Neural progenitor cell (in vitro differentiated cells): ENCODE results near the gene TLE5. TPM values are rescaled to one million over a fixed set of nuclear protein-coding genes. Genes with fewer than 3 reads are reported as not detected.

ENCODE experiments used
- DNase-seq: peaks from one replicate; pipeline ENCODE4 v3.0.0-alpha.2; 2016; ENCODE audit warnings: low spot score
- H2AFZ ChIP-seq: fragments of 200-600 bp; sonication (generic); replicated peaks from 2 replicates; pipeline ENCODE4 v1.6.1; 2016; ENCODE audit warnings: antibody characterized with exemption
- H3F3A ChIP-seq: fragments of 200-600 bp; sonication (generic); 2 replicates; pipeline ENCODE4 v1.6.1; 2016; ENCODE audit warnings: antibody characterized with exemption, low read depth
- H3K27ac ChIP-seq: fragments of 200-600 bp; sonication (generic); 2 replicates; pipeline ENCODE4 v1.5.1; 2016; ENCODE audit warnings: mild to moderate bottlenecking
- H3K27me3 ChIP-seq: fragments of 200-600 bp; sonication (generic); 2 replicates; pipeline ENCODE4 v1.6.1; 2016; ENCODE audit warnings: mild to moderate bottlenecking, moderate library complexity
- H3K36me3 ChIP-seq: fragments of 200-600 bp; sonication (generic); 2 replicates; pipeline ENCODE4 v1.5.1; 2016
- H3K4me1 ChIP-seq: fragments of 200-600 bp; sonication (generic); 2 replicates; pipeline ENCODE4 v1.6.1; 2016; ENCODE audit warnings: mixed run types
- H3K4me2 ChIP-seq: fragments of 200-600 bp; sonication (generic); 2 replicates; pipeline ENCODE4 v1.6.1; 2016
- H3K4me3 ChIP-seq: fragments of 200-600 bp; sonication (generic); 2 replicates; pipeline ENCODE4 v1.5.1; 2016
- H3K79me2 ChIP-seq: fragments of 200-600 bp; sonication (generic); 2 replicates; pipeline ENCODE4 v1.6.1; 2016; ENCODE audit warnings: low read depth
- H3K9ac ChIP-seq: fragments of 200-600 bp; sonication (generic); 2 replicates; pipeline ENCODE4 v1.6.1; 2016
- H3K9me3 ChIP-seq: fragments of 200-600 bp; sonication (generic); 2 replicates; pipeline ENCODE4 v1.5.1; 2016; ENCODE audit warnings: low read depth
- H4K20me1 ChIP-seq: fragments of 200-600 bp; sonication (generic); 2 replicates; pipeline ENCODE4 v1.6.1; 2016; ENCODE audit warnings: low read depth
- H3K27ac Mint-ChIP-seq: 3 replicates; pipeline ENCODE4 v1.8.0; 2021; ENCODE audit warnings: mixed read lengths
- H3K27me3 Mint-ChIP-seq: 2 replicates; pipeline ENCODE4 v1.8.0; 2022; ENCODE audit warnings: low read depth, mild to moderate bottlenecking, inconsistent platforms, moderate library complexity, mixed read lengths; ENCODE audit not compliant: insufficient read depth
- H3K36me3 Mint-ChIP-seq: 3 replicates; pipeline ENCODE4 v1.8.0; 2021; ENCODE audit warnings: mixed read lengths
- H3K4me1 Mint-ChIP-seq: 3 replicates; pipeline ENCODE4 v1.8.0; 2021; ENCODE audit warnings: mixed read lengths
- H3K4me3 Mint-ChIP-seq: 3 replicates; pipeline ENCODE4 v1.8.0; 2021; ENCODE audit warnings: mild to moderate bottlenecking, moderate library complexity, mixed read lengths
- H3K9me3 Mint-ChIP-seq: 3 replicates; pipeline ENCODE4 v1.8.0; 2020; ENCODE audit warnings: mixed read lengths
- EZH2 ChIP-seq: fragments of 200-600 bp; sonication (generic); IDR thresholded peaks from 2 replicates; pipeline ENCODE4 v1.6.1; 2017; ENCODE audit warnings: antibody characterized with exemption, mild to moderate bottlenecking, moderate library complexity
- EZH2phosphoT487 ChIP-seq: fragments of 200-600 bp; sonication (generic); IDR thresholded peaks from 2 replicates; pipeline ENCODE4 v1.6.1; 2017; ENCODE audit warnings: antibody characterized with exemption
- total RNA-seq: library from RNA; depleted of rRNA; stranded (reverse); fragments of >200 nt; gene quantifications from 2 replicates; pipeline ENCODE4 v1.2.3, GENCODE V29; 2015; ENCODE audit warnings: low replicate concordance
- TF ChIP-seq, protein P1 (sequence below): fragments of 200-600 bp; sonication (generic); IDR thresholded peaks from 2 replicates; pipeline ENCODE4 v1.5.1; 2017; ENCODE audit warnings: antibody characterized with exemption, mild to moderate bottlenecking

Gene TLE5
- total RNA-seq, 1 donor from 2014 or later = 54.6 TPM

DNA sequence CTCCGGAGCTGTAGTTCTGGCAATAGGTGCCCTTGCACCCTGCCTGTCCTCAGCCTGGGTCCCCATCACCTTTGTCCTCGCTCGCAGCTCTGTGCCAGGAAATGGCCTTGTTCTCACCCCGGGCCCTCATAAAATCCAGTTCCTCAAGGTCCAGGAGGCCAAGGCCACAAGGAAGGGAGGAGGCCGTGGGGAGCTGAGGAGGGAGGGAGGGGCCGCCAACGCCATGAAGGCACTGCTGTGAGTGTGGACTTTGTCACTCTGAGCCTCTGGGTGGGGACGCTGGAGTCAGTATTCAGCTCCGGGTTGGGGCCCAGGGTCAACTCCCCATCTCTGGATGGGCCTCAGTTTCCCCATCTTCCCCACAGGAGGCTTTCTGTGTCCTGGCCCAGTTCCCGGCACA lies 22.6 kb upstream of the TLE5 start:
- DNase-seq = no peak
- Histone ChIP-seq H3K9ac (no peak overlapping the region), H3K27me3 (no peaks in the 10 kb centered on the region), H3F3A (no peaks in the 10 kb centered on the region), H3K4me3 (no peak overlapping the region), H3K27ac (no peak overlapping the region), H2AFZ (no peak overlapping the region), H3K9me3 (no peaks in the 10 kb centered on the region), H3K79me2 (no peaks in the 10 kb centered on the region), H3K36me3 (no peaks in the 10 kb centered on the region), H3K4me2 (no peak overlapping the region), H4K20me1 (no peaks in the 10 kb centered on the region), H3K4me1 (no peaks in the 10 kb centered on the region)
- peaks cover 2% of the 10 kb centered on the region for H3K27me3 Mint-ChIP-seq
- no peaks in the 10 kb centered on the region for H3K4me1 Mint-ChIP-seq
- H3K27ac Mint-ChIP-seq = no peak overlapping the region
- H3K9me3 Mint-ChIP-seq = no peaks in the 10 kb centered on the region
- no peak for TF ChIP-seq EZH2
- TF ChIP-seq, protein P1, sequence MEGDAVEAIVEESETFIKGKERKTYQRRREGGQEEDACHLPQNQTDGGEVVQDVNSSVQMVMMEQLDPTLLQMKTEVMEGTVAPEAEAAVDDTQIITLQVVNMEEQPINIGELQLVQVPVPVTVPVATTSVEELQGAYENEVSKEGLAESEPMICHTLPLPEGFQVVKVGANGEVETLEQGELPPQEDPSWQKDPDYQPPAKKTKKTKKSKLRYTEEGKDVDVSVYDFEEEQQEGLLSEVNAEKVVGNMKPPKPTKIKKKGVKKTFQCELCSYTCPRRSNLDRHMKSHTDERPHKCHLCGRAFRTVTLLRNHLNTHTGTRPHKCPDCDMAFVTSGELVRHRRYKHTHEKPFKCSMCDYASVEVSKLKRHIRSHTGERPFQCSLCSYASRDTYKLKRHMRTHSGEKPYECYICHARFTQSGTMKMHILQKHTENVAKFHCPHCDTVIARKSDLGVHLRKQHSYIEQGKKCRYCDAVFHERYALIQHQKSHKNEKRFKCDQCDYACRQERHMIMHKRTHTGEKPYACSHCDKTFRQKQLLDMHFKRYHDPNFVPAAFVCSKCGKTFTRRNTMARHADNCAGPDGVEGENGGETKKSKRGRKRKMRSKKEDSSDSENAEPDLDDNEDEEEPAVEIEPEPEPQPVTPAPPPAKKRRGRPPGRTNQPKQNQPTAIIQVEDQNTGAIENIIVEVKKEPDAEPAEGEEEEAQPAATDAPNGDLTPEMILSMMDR = no peak
- no peak for TF ChIP-seq EZH2phosphoT487
- H3K4me3 Mint-ChIP-seq = no peak overlapping the region
- no peaks in the 10 kb centered on the region for H3K36me3 Mint-ChIP-seq

DNA sequence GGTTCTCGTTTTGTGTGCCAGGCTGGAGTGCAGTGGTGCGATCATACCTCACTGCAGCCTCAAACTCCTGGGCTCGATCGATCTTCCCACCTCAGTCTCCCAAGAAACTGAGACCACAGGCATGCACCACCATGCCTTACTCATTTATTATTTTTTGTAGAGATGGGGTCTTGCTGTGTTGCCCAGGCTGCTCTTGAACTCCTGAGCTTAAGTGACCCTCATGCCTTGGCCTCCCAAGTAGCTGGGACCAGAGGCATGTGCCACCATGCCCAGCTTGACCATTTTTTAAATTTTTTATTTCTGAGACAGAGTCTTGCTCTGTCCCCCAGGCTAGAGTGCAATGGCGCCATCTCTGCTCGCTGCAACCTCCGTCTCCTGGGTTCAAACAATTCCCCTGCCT lies 21.7 kb upstream of the TLE5 start:
- H3K79me2 ChIP-seq = no peaks in the 10 kb centered on the region
- H3K4me2 ChIP-seq = no peak overlapping the region
- no peak overlapping the region for H3K27ac ChIP-seq
- peak overlapping the region; percentile 67 for H3K4me3 Mint-ChIP-seq
- H3F3A ChIP-seq = no peaks in the 10 kb centered on the region
- H3K9ac ChIP-seq = no peak overlapping the region
- H3K27me3 ChIP-seq = no peaks in the 10 kb centered on the region
- H3K4me3 ChIP-seq = no peak overlapping the region
- no peak overlapping the region for H3K27ac Mint-ChIP-seq
- H2AFZ ChIP-seq = no peak overlapping the region
- H3K9me3 Mint-ChIP-seq = no peaks in the 10 kb centered on the region
- TF ChIP-seq, protein P1 = no peak
- TF ChIP-seq EZH2 (no peak), EZH2phosphoT487 (no peak)
- H3K36me3 ChIP-seq = no peaks in the 10 kb centered on the region
- H3K4me1 Mint-ChIP-seq = no peaks in the 10 kb centered on the region
- peaks cover 1% of the 10 kb centered on the region for H3K27me3 Mint-ChIP-seq
- no peaks in the 10 kb centered on the region for H4K20me1 ChIP-seq
- no peaks in the 10 kb centered on the region for H3K36me3 Mint-ChIP-seq
- DNase-seq = no peak
- H3K4me1 ChIP-seq = no peaks in the 10 kb centered on the region
- no peaks in the 10 kb centered on the region for H3K9me3 ChIP-seq

DNA sequence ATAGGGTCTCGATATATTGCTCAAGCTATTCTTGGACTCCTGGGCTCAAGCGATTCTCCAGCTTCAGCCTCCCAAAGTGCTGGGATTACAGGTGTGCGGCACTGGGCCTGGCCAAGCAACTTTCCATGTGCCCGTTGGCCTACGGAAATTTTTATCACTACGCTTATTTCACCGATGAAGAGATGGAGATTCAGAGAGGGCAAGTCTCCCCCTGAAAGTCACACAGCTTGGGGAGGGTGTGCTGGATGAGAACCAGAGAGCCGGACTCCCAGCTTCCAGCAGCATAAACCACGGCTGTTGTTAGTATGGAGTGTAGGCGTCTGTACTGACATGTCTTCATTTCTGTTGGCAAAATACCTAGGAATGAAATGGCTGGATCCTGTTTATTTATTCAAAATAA lies 20.0 kb upstream of the TLE5 start:
- Mint-ChIP-seq H3K27ac (no peak overlapping the region), H3K27me3 (peaks cover 7% of the 10 kb centered on the region), H3K4me3 (no peak overlapping the region), H3K36me3 (no peaks in the 10 kb centered on the region), H3K9me3 (no peaks in the 10 kb centered on the region), H3K4me1 (no peaks in the 10 kb centered on the region)
- no peaks in the 10 kb centered on the region for H3K4me1 ChIP-seq
- no peaks in the 10 kb centered on the region for H3K36me3 ChIP-seq
- H3K9me3 ChIP-seq = no peaks in the 10 kb centered on the region
- H4K20me1 ChIP-seq = no peaks in the 10 kb centered on the region
- TF ChIP-seq EZH2 (no peak), EZH2phosphoT487 (no peak)
- TF ChIP-seq, protein P1 = no peak
- no peaks in the 10 kb centered on the region for H3K27me3 ChIP-seq
- no peak overlapping the region for H2AFZ ChIP-seq
- H3F3A ChIP-seq = no peaks in the 10 kb centered on the region
- no peak overlapping the region for H3K4me2 ChIP-seq
- H3K9ac ChIP-seq = no peak overlapping the region
- no peak for DNase-seq
- no peaks in the 10 kb centered on the region for H3K79me2 ChIP-seq
- H3K4me3 ChIP-seq = no peak overlapping the region
- H3K27ac ChIP-seq = no peak overlapping the region
